Renal pelvis (tissue), 12 donors: ENCODE measurements around the gene MRPL28. TPM values are rescaled to one million over a fixed set of nuclear protein-coding genes. Genes with fewer than 3 reads are reported as not detected.
A peak's percentile ranks its signal among the peaks of the same experiment; 100 is the strongest.
"Not testable (repeated sequence)": the region's sequence is repeated elsewhere in the genome, so short reads cannot be mapped to it uniquely, and the experiment has no call there.

Source experiments
- DNase-seq: peaks from one replicate; pipeline ENCODE4 v3.0.0-alpha.2; 2013
- long read RNA-seq, 16 experiments: transcript quantifications; one replicate each; lab custom pipeline, GENCODE V29; 2026
- polyA plus RNA-seq, 3 donors: library from polyadenylated mRNA; unstranded; fragments of 120-200 nt; gene quantifications; one replicate each; pipeline ENCODE4 v1.2.1, GENCODE V29; 2013; ENCODE audit not compliant: insufficient read length in 3 of 3

Gene MRPL28
- 10 to 100 TPM; 66.6 to 94.3 (median 88.1) TPM for polyA plus RNA-seq
- long read RNA-seq, donor 1, transcript MRPL28-201 (6 exons, 1,098 nt): major isoform, 22 of 54 reads
- long read RNA-seq, donor 1, partial matches to known transcripts: 28 of 54 reads
- long read RNA-seq, donor 1, other reads (novel, unspliced or antisense): 0 of 54 reads
- long read RNA-seq, donor 2, transcript MRPL28-201 (6 exons, 1,098 nt): major isoform, 31 of 64 reads
- long read RNA-seq, donor 2, partial matches to known transcripts: 29 of 64 reads
- long read RNA-seq, donor 2, other reads (novel, unspliced or antisense): 0 of 64 reads
- long read RNA-seq, donor 3, transcript MRPL28-201 (6 exons, 1,098 nt): major isoform, 20 of 41 reads
- long read RNA-seq, donor 3, partial matches to known transcripts: 18 of 41 reads
- long read RNA-seq, donor 3, other reads (novel, unspliced or antisense): 0 of 41 reads
- long read RNA-seq, donor 4, transcript MRPL28-201 (6 exons, 1,098 nt): major isoform, 34 of 56 reads
- long read RNA-seq, donor 4, partial matches to known transcripts: 19 of 56 reads
- long read RNA-seq, donor 4, other reads (novel, unspliced or antisense): 0 of 56 reads
- long read RNA-seq, donor 5, transcript MRPL28-201 (6 exons, 1,098 nt): major isoform, 19 of 31 reads
- long read RNA-seq, donor 5, partial matches to known transcripts: 9 of 31 reads
- long read RNA-seq, donor 5, other reads (novel, unspliced or antisense): 0 of 31 reads
- long read RNA-seq, donor 6, transcript MRPL28-201 (6 exons, 1,098 nt): major isoform, 23 of 48 reads
- long read RNA-seq, donor 6, partial matches to known transcripts: 13 of 48 reads
- long read RNA-seq, donor 6, other reads (novel, unspliced or antisense): 5 of 48 reads
- long read RNA-seq, donor 7, transcript MRPL28-201 (6 exons, 1,098 nt): major isoform, 30 of 64 reads
- long read RNA-seq, donor 7, partial matches to known transcripts: 29 of 64 reads
- long read RNA-seq, donor 7, other reads (novel, unspliced or antisense): 0 of 64 reads
- long read RNA-seq, donor 8, transcript MRPL28-201 (6 exons, 1,098 nt): major isoform, 7 of 13 reads
- long read RNA-seq, donor 8, partial matches to known transcripts: 6 of 13 reads
- long read RNA-seq, donor 8, other reads (novel, unspliced or antisense): 0 of 13 reads
- long read RNA-seq, donor 9, transcript MRPL28-201 (6 exons, 1,098 nt): major isoform, 40 of 57 reads
- long read RNA-seq, donor 9, partial matches to known transcripts: 14 of 57 reads
- long read RNA-seq, donor 9, other reads (novel, unspliced or antisense): 0 of 57 reads
- long read RNA-seq, donor 10, transcript MRPL28-201 (6 exons, 1,098 nt): major isoform, 29 of 43 reads
- long read RNA-seq, donor 10, partial matches to known transcripts: 12 of 43 reads
- long read RNA-seq, donor 10, other reads (novel, unspliced or antisense): 0 of 43 reads
- long read RNA-seq, donor 11, transcript MRPL28-201 (6 exons, 1,098 nt): major isoform, 13 of 28 reads
- long read RNA-seq, donor 11, partial matches to known transcripts: 14 of 28 reads
- long read RNA-seq, donor 11, other reads (novel, unspliced or antisense): 0 of 28 reads
- long read RNA-seq, donor 12, transcript MRPL28-201 (6 exons, 1,098 nt): major isoform, 33 of 64 reads
- long read RNA-seq, donor 12, partial matches to known transcripts: 20 of 64 reads
- long read RNA-seq, donor 12, other reads (novel, unspliced or antisense): 5 of 64 reads
- long read RNA-seq, donor 13, transcript MRPL28-201 (6 exons, 1,098 nt): major isoform, 8 of 19 reads
- long read RNA-seq, donor 13, partial matches to known transcripts: 11 of 19 reads
- long read RNA-seq, donor 13, other reads (novel, unspliced or antisense): 0 of 19 reads
- long read RNA-seq, donor 14: 0 reads
- long read RNA-seq, donor 15: 0 reads
- long read RNA-seq, donor 16, transcript MRPL28-201 (6 exons, 1,098 nt): major isoform, 35 of 57 reads
- long read RNA-seq, donor 16, partial matches to known transcripts: 21 of 57 reads
- long read RNA-seq, donor 16, other reads (novel, unspliced or antisense): 0 of 57 reads

DNA sequence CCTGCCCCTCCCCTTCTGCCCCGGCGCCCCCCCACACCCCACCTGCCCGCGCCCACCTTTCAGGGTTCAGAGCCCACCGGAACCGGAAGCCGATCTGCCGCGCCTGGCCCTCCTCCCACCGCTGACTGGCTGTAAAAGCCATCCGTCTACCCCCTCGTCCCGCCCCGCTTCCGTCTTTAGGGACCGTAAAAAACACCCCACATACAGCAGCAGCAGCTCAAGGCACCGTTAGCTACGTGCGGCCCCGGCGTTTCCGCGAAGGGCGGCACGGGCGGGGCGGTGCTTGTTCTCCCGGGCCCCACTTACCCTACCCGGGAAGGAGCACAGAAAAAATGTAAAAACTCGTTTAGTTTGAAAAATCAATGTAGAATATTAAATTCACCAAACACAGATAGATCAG, at the start of gene MRPL28:
Gene MRPL28, minus strand, starts transcription at position 96 of the 400 bp plus-strand sequence. CDS start 320 bp downstream, outside the sequence.
- peak; percentile 94 for DNase-seq

DNA sequence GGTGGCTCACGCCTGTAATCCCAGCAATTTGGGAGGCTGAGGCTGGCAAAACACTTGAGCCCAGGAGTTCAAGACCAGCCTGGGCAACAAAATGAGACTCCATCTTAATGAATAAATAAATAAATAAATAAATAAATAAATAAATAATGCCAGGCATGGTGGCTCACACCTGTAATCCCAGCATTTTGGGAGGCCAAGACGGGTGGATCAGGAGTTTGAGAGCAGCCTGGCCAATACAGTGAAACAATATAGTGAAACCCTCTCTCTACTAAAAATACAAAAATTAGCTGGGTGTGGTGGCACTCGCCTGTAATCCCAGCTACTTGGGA, 44.8 kb upstream of the MRPL28 start:
- DNase-seq: not testable (repeated sequence)

DNA sequence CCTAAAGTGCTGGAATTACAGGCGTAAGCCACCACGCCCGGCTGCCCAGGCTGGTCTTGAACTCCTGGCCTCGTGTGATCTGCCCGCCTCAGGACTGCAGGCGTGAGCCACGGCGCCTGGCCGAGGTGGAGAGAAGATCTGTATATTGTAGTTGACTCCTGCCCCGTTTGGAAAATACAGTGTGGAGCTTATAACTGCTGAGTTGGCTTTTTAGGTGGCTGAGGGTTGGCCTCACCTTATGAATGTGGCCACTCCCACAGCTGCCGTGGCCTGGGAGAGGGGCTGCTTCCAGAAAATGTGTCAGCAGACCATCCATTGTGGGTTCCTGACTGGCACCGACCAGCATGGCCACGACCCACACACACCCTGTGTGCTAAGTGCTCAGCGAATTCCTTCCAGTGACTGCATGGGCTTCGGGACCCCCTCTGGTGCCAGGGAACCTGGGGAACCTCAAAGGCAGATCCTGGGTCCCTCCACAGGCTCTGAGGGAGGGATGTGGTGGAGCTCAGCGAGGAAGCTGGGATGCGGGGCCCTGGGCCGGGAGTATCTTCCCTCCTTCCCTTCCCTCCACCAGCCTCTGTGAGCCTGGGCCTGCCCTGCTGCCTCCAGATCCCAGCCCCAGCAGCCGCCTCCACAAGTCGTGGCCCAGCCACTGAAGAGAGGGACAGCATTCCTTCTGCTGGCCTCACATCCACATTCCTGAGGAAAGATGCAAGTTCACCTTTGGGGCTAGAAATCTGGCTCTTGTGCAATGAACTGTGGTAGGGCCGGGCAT, 44.2 kb upstream of the MRPL28 start:
- DNase-seq: no peak

DNA sequence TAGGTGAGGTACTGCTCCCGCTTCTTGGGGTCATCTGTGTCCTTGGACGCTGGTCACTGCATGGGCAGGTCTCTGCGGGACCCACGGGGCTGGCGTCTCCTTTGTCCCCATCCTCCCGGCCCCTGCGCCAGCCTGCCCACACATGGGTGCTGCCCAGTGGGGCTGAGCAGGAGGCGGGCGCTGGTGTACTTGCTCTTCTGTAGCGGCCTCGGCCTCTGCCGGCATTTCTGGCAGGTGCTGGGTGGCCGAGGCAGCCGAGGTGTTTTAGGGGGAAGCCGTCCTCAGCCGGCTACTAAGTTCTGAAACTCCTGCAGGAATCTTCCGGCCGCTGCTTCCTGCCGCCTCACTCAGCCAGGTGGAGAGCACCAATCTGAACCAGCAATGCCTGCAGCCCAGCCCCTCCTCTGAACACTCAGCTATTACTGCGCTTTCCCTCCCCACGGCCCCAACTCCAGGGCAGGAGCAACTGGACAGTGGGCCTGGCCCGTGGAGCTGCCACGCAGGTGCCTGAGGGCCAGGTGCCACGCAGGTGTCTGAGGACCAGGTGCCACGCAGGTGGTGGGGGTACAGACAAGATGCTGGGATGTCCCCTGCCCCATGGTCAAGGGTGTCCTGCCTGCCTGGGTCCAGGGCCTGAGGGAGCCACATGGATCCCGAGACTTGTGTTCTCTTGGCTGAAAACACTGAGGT, 41.4 kb upstream of the MRPL28 start:
- DNase-seq: no peak

DNA sequence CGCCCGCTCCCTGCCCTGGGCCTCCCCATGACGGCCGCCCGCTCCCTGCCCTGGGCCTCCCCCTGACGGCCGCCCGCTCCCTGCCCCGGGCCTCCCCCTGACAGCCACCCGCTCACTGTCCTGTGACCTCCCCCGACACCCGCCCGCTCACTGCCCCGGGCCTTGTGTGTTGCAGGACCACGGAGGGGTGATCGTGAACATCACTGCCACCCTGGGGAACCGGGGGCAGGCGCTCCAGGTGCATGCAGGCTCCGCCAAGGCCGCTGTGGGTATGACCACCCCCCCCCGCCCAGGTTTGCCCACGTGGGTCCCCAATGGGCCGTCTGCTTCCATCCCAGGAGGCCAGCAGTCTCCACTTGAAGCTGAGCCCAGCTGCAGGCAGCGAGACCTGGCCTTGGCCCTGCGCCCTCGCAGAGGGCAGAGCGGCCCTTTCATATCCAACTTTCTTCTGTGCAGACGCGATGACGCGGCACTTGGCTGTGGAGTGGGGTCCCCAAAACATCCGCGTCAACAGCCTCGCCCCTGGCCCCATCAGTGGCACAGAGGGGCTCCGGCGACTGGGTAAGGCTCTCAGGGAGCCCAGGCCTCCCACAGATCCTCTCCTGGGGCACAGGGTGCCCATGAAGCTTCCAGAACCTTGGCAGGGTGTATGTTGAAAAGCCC, 40.3 kb upstream of the MRPL28 start:
- DNase-seq: no peak

DNA sequence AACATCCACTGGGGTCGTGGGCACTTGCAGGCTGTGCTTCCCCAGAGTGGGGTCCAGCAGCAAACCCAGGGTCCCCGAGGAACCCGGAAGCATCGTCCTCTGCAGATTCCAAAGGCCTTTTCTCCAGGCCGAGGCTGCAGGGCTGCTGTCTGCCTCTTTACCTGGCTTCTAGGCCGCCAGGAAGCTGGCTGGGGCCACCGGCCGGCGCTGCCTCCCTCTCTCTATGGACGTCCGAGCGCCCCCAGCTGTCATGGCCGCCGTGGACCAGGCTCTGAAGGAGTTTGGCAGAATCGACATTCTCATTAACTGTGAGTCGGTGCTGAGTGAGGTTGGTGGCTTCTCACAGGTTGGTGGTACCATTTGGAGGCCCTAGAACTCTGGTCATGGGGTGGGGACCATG, 36.9 kb upstream of the MRPL28 start:
- no peak for DNase-seq

DNA sequence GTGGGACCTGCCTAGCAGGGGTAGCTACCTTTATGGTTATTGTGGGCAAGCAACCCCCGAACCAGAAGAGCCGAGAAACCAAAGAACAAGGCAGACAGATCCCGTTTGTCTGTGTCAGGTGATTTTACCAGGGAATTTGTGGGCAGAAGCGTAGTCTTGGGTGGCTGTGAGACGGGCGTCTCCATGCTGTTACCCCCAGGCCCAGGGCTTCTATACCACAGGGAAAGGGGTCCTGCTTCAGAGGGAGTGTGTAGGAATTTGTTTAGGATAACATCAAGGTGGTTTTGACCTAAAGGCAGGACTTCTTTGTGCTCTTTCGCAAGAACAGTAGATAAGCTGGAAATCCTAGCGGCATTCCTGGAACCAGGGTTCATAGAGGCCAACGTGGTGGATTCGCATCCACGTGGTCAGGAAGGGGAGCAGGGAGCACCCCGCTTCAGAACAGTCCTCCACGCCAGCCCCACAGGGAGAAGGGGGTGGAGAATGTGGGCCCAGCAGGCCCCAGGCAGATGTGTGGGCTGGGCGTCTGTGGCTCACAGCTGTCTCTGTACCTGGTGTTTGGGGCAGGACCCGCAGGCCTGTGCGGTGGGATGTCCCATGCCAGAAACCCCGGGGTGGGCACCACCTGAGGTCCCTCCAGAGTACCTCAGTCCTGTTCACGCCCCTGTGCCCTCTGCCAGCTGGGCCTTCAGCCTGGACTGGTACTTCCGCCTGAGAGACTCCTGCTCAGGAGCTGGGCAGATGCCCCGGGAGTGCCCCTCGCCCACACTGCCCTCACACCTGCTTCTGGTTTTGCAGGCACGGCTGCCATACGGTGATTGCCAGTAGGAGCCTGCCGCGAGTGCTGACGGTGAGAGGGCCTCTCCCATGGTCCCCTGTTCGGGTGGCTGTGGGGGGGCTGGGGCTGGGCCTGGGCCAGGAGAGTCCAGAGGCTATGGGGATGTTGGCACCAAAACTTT, 35.5 kb upstream of the MRPL28 start:
- no peak for DNase-seq

DNA sequence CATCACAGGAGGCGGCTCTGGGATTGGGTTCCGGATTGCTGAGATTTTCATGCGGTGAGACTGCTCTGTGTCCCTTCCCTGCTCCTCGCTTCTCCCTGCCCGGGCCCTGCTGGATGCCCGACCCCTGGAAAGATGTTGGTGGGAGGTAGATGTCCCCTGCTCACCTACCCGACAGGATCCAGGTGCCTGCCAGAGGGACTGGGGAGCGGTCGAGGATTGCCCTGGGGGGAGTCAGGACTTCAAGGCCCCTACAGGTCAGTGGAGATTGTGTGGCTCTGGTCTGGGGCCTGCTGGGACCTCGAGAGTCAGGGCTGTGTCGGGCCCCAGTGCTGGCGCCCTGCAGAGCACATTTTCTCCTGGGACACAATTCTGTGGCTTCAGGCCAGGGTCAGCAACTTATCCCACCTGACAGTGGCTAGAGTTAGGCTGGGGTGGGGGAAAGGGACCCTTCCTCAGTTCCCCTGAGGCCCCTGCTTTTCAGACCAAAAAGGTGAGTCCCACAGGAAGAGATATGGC, 34.7 kb upstream of the MRPL28 start:
- DNase-seq: no peak

DNA sequence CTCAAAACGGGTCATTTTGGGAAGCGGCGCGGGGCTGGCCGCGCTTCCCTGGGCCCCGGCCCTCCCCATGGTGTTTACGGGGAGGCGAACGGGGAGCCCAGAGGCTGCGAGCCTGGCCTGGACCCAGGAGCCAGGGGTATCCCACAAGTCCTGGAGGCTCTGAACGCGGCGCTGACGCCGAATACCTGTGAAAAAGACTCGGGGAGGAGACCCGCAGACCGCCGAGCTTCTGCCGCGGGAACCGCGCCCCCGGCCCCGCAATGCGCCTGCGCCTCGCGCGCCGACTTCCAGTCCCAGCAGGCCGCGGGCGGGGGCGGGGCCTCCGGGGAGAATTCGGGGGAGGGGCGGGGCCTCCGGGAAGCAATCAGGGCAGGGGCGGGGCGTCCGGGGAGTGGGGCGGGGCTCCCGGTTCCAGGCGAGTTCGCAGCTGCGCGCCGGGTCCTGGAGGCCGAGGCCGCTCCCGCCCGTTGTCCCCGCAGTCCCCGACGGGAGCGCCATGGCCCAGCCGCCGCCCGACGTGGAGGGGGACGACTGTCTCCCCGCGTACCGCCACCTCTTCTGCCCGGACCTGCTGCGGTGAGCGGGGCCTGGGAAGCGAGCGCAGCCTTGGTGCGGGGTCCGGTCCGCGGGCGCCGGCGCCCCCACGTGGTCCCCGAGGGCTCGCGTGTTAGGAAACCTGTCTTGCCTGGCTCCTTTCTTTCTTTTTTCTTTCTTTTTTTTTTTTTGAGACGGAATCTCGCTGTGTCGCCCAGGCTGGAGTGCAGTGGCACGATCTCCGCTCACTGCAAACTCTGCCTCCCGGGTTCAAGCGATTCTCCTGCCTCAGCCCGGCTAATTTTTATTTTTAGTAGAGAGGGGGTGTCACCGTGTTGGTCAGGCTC, 31.4 kb upstream of the MRPL28 start, which contains the start of gene DECR2:
Gene DECR2, plus strand, starts transcription at position 418 of the 881 bp plus-strand sequence. Its CDS starts 79 bp downstream, at position 497.
- peak; percentile 92 for DNase-seq

DNA sequence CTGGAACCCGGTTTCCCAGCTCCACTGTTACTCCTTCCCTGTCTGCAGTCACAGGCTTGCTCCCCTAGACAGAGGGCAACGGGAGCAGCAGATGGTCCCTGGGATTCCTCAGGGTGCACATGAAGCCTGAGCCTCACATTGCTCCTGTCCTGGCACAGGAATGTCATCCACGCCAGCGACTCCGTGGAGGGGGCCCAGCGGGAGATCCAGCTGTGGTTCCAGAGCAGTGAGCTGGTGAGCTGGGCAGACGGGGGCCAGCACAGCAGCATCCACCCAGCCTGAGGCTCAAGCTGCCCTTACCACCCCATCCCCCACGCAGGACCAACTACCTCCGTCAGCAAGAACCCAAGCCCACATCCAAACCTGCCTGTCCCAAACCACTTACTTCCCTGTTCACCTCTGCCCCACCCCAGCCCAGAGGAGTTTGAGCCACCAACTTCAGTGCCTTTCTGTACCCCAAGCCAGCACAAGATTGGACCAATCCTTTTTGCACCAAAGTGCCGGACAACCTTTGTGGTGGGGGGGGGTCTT, 29.8 kb upstream of the MRPL28 start:
- no peak for DNase-seq

DNA sequence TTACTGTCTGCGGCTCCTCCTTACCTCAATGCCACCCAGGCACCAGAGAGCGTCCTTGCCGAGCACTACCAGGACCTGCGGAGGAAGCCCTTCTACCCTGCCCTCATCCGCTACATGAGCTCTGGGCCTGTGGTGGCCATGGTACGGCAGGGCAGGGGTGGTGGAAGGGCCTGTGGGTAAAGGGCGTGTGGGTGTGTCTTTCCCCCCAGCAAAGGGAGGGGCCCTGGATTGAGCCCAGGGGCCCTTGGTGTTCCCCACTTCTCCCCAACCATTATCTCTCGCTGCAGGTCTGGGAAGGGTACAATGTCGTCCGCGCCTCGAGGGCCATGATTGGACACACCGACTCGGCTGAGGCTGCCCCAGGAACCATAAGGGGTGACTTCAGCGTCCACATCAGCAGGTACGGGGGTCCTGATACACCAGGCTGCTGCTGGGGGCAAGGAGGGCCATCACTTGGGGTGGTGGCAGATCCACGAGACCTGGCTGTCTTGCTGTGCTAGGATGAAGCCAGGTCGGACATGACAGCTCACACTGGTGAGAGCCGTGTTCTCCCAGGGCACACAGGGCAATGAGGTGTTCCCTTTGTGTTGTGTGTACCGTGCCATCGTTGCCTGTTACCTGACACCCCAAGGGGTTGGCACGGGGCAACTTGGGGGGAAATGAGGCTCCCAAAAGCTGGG, 29.1 kb upstream of the MRPL28 start:
- no peak for DNase-seq

DNA sequence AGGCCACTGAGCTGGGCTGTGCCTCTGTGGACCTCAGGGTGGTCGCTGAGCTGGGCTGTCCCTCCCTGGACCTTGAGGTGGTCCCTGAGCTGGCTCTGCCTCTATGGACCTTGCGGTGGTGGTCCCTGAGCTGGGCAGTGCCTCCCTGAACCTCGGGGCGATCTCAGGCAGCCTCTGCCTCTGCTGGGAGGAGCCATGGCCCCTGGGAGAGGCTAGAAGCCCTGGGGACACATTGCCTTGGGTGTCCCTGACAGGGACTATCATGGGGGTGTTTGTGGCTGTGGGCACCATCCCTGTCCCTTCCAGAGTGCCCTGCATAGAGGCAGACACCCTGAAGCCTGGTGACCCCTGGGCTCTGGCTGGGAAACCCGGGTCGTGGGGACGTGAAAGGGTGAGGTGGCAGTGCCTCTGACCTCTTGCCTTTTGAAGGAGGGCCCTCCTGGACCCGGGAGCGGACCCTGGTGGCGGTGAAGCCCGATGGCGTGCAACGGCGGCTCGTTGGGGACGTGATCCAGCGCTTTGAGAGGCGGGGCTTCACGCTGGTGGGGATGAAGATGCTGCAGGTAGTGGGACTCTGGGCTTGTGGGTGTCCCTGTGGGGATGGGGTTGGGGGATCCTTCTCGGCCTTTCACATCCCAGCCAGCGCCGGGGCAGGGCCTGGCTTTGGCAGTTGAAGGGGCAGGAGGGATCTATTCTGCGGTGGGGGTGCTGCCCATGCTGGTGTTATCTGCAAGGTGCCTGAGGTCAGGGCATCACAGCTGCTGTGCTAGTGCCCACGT, 28.4 kb upstream of the MRPL28 start:
- DNase-seq: no peak

DNA sequence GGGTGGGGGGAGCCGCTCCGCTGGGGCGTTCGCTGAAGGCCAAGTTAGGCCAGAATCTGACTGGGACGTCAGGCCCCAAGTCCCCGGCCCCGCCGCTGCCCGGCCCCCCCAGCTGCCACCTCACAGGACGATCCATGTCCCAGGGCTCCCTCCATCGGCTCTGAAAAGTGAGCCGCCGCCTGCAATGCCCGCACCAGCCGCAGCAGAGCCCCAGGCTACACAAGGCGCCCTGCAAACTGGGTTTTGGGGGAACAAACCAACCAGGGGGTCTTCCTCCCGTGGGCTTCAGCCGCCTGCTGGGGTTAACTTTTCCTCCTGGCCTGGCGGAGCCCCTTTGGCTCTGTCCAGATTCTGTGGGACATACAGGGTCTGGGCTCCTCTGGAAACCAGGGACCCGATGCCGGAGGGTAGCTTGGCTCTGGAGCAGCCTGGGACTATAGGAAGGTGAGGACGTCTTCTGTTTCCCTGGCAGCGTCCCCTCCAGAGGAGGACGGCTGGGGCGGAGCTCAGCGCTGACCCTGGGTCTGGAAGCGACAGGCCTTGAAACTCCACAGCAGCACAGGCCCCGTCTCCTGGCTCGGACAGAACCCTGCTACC, 27.5 kb upstream of the MRPL28 start:
- DNase-seq: peak; percentile 84
